Tibial nerve (tissue), 4 donors: ENCODE results near the gene VPS37D. TPM values are rescaled to one million over a fixed set of nuclear protein-coding genes. Genes with fewer than 3 reads are reported as not detected.

ENCODE experiments used
- DNase-seq, 2 donors: peaks; one replicate each; pipeline ENCODE4 v3.0.0-alpha.2; 2019; ENCODE audit warnings: low spot score in 2 of 2
- H3K27ac ChIP-seq, 4 donors: fragments of 200-600 bp; sonication (generic) in 3 of 4; one replicate each; pipeline ENCODE4 v1.5.1; 2017 to 2019; ENCODE audit warnings: mild to moderate bottlenecking in 1 of 4
- H3K27me3 ChIP-seq, 2 donors: fragments of 200-600 bp; sonication (generic) in 1 of 2; one replicate each; pipeline versions ENCODE4 v1.5.1 to v1.6.0; 2017 to 2019
- H3K36me3 ChIP-seq, 3 donors: fragments of 200-600 bp; sonication (generic); one replicate each; pipeline ENCODE4 v1.5.1; 2018 to 2019
- H3K4me1 ChIP-seq, 4 donors: fragments of 200-600 bp; sonication (generic) in 3 of 4; one replicate each; pipeline ENCODE4 v1.5.1; 2017 to 2019
- H3K4me3 ChIP-seq, 4 donors: fragments of 200-600 bp; sonication (generic) in 3 of 4; one replicate each; pipeline ENCODE4 v1.5.1; 2017 to 2019; ENCODE audit warnings: mild to moderate bottlenecking in 1 of 4, moderate library complexity in 1 of 4
- H3K9me3 ChIP-seq, 4 donors: fragments of 200-600 bp; sonication (generic) in 3 of 4; one replicate each; pipeline ENCODE4 v1.5.1; 2017 to 2019
- EP300 ChIP-seq, 2 donors: sonication (generic); formaldehyde crosslinking; IDR thresholded peaks; one replicate each; pipeline ENCODE4 v1.6.1; 2017; ENCODE audit warnings: antibody characterized with exemption in 2 of 2, mild to moderate bottlenecking in 1 of 2
- POLR2A ChIP-seq, 2 donors: fragments of 450-650 bp; IDR thresholded peaks; one replicate each; pipeline ENCODE4 v1.6.1; 2017; ENCODE audit warnings: antibody characterized with exemption in 2 of 2, mild to moderate bottlenecking in 2 of 2, moderate library complexity in 2 of 2
- WGBS, 2 donors: methylation state at CpG; one replicate each; pipeline ENCODE4 v1.1.5; 2018; 5-methylcytosine and 5-hydroxymethylcytosine counted together
- total RNA-seq, 4 donors: library from RNA; depleted of rRNA; stranded (reverse); fragments of >200 nt; gene quantifications; one replicate each; pipeline ENCODE4 v1.1.0, GENCODE V29; 2016
- TF ChIP-seq, protein P1 (sequence below), 5 experiments: fragments of 200-600 bp in 3 of 5; fragments of 450-650 bp in 2 of 5; sonication (generic) in 3 of 5; IDR thresholded peaks; one replicate each; pipeline ENCODE4 v1.5.1; 2016 to 2019; ENCODE audit warnings: antibody characterized with exemption in 5 of 5, mild to moderate bottlenecking in 3 of 5, moderate library complexity in 2 of 5

The VPS37D gene
- total RNA-seq, 4 donors from 2014 or later: 1.1 to 4.2 (median 3.4) TPM

DNA sequence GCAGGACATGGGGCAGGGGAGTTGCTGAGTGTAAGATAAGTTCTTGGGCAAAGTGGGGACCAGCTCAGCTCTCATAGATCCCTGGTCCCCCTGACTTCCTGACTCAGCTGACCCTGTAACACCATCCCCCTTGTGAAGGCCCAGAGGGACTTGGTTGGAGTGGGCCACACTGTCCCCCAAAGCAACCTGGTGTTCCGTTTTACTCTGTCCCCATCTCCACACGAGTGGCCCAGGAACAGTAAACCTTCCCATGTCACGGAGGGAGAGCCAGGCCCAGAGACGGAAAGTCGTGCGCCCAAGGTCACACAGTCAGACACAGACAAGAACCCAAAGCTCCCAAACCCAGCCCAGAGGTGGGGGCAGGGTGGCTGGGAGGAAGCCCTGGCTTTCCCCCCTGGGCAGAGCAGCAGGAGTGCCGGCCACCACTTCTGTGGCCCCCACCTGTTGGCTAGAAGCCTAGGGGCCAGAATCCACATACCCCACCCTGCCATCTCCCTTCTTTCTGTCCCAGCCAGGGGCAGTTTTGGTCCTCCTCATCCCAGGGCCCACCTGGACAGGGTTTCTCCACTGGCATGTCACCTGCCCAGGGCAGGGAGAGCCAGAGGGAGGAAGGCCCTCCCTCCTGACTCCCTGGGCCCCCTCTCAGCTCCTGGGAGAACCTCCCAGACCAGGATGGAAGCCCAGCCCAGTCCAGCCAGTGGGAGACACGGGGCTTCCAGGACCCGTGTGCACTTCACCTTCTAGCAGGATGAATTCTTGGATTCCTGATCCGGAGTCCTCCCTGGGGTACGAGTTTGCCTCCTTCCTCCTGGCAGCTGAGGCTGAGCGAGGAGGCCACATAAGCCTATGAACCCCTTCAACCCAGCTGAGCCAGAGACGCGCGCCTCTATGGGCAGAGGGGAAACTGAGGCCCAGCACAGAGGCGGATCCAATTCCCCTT, 20.6 kb upstream of the VPS37D start:
- H3K27me3 ChIP-seq: peaks cover 0 to 86% of the 10 kb centered on the region in 2 donors
- peaks cover 0 to 12% (median 3%) of the 10 kb centered on the region in 4 donors for H3K4me1 ChIP-seq
- H3K9me3 ChIP-seq: peaks cover 0 to 2% (median 0%) of the 10 kb centered on the region in 4 donors
- DNase-seq: no peak
- TF ChIP-seq, protein P1, sequence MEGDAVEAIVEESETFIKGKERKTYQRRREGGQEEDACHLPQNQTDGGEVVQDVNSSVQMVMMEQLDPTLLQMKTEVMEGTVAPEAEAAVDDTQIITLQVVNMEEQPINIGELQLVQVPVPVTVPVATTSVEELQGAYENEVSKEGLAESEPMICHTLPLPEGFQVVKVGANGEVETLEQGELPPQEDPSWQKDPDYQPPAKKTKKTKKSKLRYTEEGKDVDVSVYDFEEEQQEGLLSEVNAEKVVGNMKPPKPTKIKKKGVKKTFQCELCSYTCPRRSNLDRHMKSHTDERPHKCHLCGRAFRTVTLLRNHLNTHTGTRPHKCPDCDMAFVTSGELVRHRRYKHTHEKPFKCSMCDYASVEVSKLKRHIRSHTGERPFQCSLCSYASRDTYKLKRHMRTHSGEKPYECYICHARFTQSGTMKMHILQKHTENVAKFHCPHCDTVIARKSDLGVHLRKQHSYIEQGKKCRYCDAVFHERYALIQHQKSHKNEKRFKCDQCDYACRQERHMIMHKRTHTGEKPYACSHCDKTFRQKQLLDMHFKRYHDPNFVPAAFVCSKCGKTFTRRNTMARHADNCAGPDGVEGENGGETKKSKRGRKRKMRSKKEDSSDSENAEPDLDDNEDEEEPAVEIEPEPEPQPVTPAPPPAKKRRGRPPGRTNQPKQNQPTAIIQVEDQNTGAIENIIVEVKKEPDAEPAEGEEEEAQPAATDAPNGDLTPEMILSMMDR (IDR thresholded peaks at IDR 0.05): no peak
- TF ChIP-seq EP300 (IDR thresholded peaks at IDR 0.05): no peak
- no peak for TF ChIP-seq POLR2A (IDR thresholded peaks at IDR 0.05)
- H3K27ac ChIP-seq: no peak overlapping the region
- 39 to 48% methylated on average over 13 to 14 of the region's 16 CpGs for WGBS, 2 donors
- no peaks in the 10 kb centered on the region for H3K36me3 ChIP-seq
- H3K4me3 ChIP-seq: peak overlapping the region in 1 of 4 donors; percentile 50

DNA sequence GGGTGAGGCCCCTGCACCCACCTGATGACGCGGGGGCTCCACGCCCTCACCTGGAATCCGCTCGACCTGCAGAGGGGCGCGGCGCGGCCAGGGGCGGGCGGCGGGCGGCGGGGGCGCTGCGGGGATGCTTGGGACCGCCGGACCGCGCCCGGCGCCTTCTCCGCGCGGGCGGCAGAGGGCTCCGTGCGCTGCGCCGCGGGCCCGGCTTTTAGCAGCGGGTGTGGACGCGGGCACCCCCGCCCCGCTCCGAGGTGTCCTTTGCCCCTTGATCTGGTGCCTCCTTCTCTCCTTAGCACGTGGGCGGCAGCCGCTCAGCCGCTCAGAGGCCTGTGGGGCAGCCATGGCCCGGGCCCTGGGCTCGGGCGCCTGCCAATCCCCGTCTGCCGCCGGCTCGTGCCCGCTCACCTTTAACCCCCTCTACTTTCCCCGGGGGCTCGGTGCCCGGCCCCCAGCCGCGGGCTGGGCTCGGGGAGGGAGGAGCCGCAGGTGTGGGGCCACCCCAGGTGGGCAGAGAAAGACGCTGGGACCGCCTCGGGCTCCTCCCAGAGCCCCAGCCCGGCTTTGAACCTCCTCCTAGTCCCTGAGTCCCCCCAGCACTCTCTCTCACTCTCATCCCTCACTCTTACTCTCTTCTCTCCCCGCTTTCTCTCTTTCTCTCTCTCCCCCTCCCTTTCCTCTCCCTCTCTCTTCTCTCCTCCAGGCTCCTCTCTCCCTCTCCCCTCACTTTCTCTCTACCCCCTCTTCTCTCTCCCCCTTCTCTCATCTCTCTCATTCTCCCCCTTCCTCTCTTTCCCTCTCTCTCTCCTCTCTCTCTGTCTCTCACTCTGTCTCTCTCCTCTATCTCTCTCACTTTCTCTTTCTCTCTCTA, 19.7 kb upstream of the VPS37D start:
- Histone ChIP-seq H3K9me3 (no peaks in the 10 kb centered on the region), H3K4me3 (peak overlapping the region in 3 of 4 donors; percentile 18 to 50 (median 42)), H3K4me1 (peaks cover 0 to 12% (median 3%) of the 10 kb centered on the region in 4 donors), H3K27ac (no peak overlapping the region), H3K36me3 (no peaks in the 10 kb centered on the region), H3K27me3 (peaks cover 0 to 86% of the 10 kb centered on the region in 2 donors)
- WGBS, 2 donors: 1 to 2% methylated on average over 12 to 41 of the region's 62 CpGs
- DNase-seq: no peak
- TF ChIP-seq, protein P1 (IDR thresholded peaks at IDR 0.05): peak in 1 of 5 experiments; percentile 15
- TF ChIP-seq POLR2A (IDR thresholded peaks at IDR 0.05) (no peak), EP300 (IDR thresholded peaks at IDR 0.05) (no peak)

DNA sequence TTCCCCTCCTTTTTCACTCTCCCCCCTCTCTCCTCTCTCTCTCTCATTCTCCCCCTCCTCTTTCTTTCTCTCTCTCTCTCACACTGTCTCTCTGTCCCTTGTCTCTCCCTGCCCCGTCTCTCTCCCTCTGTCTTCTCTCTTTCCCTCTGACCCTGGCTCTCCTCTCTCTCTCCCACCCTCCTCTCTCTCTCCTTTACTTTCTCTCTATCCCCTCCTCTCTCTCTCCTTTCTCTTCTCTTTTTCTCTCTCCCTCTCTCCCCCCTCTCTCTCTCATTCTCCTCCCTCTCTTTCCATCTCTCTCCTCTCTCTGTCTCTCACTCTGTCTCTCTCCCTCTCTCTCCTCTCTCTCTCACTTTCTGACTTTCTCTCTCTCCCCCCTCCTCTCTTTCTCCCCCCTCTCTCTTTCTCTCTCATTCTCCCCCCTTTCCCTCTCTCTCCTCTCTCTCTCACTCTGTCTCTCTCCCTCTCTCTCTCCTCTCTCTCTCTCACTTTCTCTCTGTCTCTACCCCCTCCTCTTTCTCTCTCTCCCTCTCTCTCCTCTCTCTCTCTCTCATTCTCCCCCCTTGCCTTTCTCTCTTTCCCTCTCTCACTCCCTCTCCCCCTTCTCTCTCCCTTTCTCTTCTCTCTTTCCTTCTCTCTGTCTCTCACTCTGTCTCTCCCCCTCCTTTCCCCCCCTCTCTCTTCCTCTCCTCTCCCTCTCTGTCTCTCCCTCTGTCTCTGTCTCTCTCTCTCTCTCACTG, 18.9 kb upstream of the VPS37D start:
- TF ChIP-seq EP300 (IDR thresholded peaks at IDR 0.05) (no peak), POLR2A (IDR thresholded peaks at IDR 0.05) (no peak)
- TF ChIP-seq, protein P1 (IDR thresholded peaks at IDR 0.05): no peak
- no peaks in the 10 kb centered on the region for H3K36me3 ChIP-seq
- DNase-seq: no peak
- H3K4me1 ChIP-seq: peaks cover 0 to 12% (median 3%) of the 10 kb centered on the region in 4 donors
- H3K27ac ChIP-seq: no peak overlapping the region
- peaks cover 0 to 80% of the 10 kb centered on the region in 2 donors for H3K27me3 ChIP-seq
- no peaks in the 10 kb centered on the region for H3K9me3 ChIP-seq
- 24 to 41% methylated on average over 1 of the region's 1 CpG for WGBS, 2 donors
- no peak overlapping the region for H3K4me3 ChIP-seq

DNA sequence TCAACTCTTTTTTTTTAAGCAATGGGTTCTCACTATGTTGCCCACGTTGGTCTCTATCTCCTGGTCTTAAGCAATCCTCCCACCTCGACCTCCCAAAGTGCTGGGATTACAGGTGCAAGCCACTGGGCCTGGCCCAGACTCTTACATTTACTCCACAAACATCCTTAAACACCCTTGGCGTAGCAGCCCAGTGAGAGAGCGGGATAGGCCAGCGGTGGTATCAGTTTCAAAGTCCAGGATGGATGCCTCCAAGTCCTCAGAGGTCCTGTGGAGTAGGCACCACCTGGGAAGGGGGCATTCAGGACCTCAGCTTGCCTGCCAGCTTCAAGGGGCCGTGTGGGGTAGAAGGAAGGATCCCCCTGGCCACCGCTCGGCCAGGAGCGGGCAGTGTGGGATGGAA, 18.1 kb upstream of the VPS37D start:
- WGBS, 2 donors: 46 to 53% methylated on average over 9 of the region's 9 CpGs
- H3K27me3 ChIP-seq: peaks cover 0 to 72% of the 10 kb centered on the region in 2 donors
- H3K4me3 ChIP-seq: no peak overlapping the region
- H3K36me3 ChIP-seq: no peaks in the 10 kb centered on the region
- H3K9me3 ChIP-seq: no peaks in the 10 kb centered on the region
- no peak for TF ChIP-seq POLR2A (IDR thresholded peaks at IDR 0.05)
- no peak for TF ChIP-seq EP300 (IDR thresholded peaks at IDR 0.05)
- TF ChIP-seq, protein P1 (IDR thresholded peaks at IDR 0.05): no peak
- no peak for DNase-seq
- peaks cover 0 to 12% (median 3%) of the 10 kb centered on the region in 4 donors for H3K4me1 ChIP-seq
- no peak overlapping the region for H3K27ac ChIP-seq
